ENCODE measurements around the gene NUAK2. TPM values are rescaled to one million over a fixed set of nuclear protein-coding genes. Genes with fewer than 3 reads are reported as not detected.

Gene NUAK2
- polyA plus RNA-seq, 3 donors: 9.1 to 44.9 (median 21.9) TPM

GRCh38 chr1:205350691-205351141 lies 29.2 kb upstream of the NUAK2 start:
- Histone ChIP-seq H3K4me3 (replicated peaks in 1 of 3; ENCODE audit: low read depth in 2 of 3, low read length in 3 of 3) (no peak overlapping the region), H3K4me2 (replicated peaks; ENCODE audit: extremely low read depth, low read length, poor library complexity, severe bottlenecking) (no peak overlapping the region), H4K20me1 (ENCODE audit: insufficient read depth, low read length) (no peaks in the 10 kb centered on the region), H3K4me1 (ENCODE audit: control insufficient read depth in 1 of 2, insufficient read depth in 2 of 2, low read length in 2 of 2) (peaks cover 3 to 4% of the 10 kb centered on the region in 2 donors), H3K27me3 (ENCODE audit: control insufficient read depth in 2 of 2, insufficient read depth in 2 of 2, low read length in 2 of 2) (peaks cover 11 to 16% of the 10 kb centered on the region in 2 donors), H3K79me2 (ENCODE audit: insufficient read depth, low read length) (no peaks in the 10 kb centered on the region), H3K9me3 (replicated peaks in 1 of 2; ENCODE audit: control insufficient read depth in 1 of 2, insufficient read depth in 1 of 2, low read length in 2 of 2) (no peaks in the 10 kb centered on the region), H3K9ac (ENCODE audit: insufficient read depth, low read length, poor library complexity, severe bottlenecking) (no peak overlapping the region), H3K27ac (ENCODE audit: low read depth in 1 of 2, low read length in 2 of 2) (no peak overlapping the region), H2AFZ (ENCODE audit: insufficient read depth, low read depth, low read length, poor library complexity, severe bottlenecking) (no peak overlapping the region), H3K36me3 (replicated peaks in 1 of 2; ENCODE audit: control insufficient read depth in 1 of 2, insufficient read depth in 2 of 2, low read length in 2 of 2) (no peaks in the 10 kb centered on the region)
- Mint-ChIP-seq H3K27me3 (ENCODE audit: low read depth in 3 of 3) (peaks cover 14 to 27% (median 16%) of the 10 kb centered on the region in 3 donors), H3K36me3 (no peaks in the 10 kb centered on the region), H3K9me3 (no peaks in the 10 kb centered on the region), H3K4me1 (peaks cover 14% of the 10 kb centered on the region), H3K27ac (no peak overlapping the region), H3K4me3 (no peak overlapping the region)
- no peak for DNase-seq
- 97% methylated on average over 6 of the region's 8 CpGs for WGBS (ENCODE audit: insufficient coverage)
- TF ChIP-seq, protein P1, sequence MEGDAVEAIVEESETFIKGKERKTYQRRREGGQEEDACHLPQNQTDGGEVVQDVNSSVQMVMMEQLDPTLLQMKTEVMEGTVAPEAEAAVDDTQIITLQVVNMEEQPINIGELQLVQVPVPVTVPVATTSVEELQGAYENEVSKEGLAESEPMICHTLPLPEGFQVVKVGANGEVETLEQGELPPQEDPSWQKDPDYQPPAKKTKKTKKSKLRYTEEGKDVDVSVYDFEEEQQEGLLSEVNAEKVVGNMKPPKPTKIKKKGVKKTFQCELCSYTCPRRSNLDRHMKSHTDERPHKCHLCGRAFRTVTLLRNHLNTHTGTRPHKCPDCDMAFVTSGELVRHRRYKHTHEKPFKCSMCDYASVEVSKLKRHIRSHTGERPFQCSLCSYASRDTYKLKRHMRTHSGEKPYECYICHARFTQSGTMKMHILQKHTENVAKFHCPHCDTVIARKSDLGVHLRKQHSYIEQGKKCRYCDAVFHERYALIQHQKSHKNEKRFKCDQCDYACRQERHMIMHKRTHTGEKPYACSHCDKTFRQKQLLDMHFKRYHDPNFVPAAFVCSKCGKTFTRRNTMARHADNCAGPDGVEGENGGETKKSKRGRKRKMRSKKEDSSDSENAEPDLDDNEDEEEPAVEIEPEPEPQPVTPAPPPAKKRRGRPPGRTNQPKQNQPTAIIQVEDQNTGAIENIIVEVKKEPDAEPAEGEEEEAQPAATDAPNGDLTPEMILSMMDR (IDR thresholded peaks at IDR 0.05): no peak
- intact Hi-C loops (cut with micrococcal nuclease): no loop called here

- intact Hi-C loops (cut with micrococcal nuclease): no loop called here
- Histone ChIP-seq H3K79me2 (ENCODE audit: insufficient read depth, low read length) (no peaks in the 10 kb centered on the region), H3K4me2 (replicated peaks; ENCODE audit: extremely low read depth, low read length, poor library complexity, severe bottlenecking) (no peak overlapping the region), H3K27ac (ENCODE audit: low read depth in 1 of 2, low read length in 2 of 2) (no peak overlapping the region), H3K36me3 (replicated peaks in 1 of 2; ENCODE audit: control insufficient read depth in 1 of 2, insufficient read depth in 2 of 2, low read length in 2 of 2) (no peaks in the 10 kb centered on the region), H3K4me3 (replicated peaks in 1 of 3; ENCODE audit: low read depth in 2 of 3, low read length in 3 of 3) (no peak overlapping the region), H3K27me3 (ENCODE audit: control insufficient read depth in 2 of 2, insufficient read depth in 2 of 2, low read length in 2 of 2) (peaks cover 16 to 21% of the 10 kb centered on the region in 2 donors), H4K20me1 (ENCODE audit: insufficient read depth, low read length) (no peaks in the 10 kb centered on the region), H3K4me1 (ENCODE audit: control insufficient read depth in 1 of 2, insufficient read depth in 2 of 2, low read length in 2 of 2) (peaks cover 3 to 4% of the 10 kb centered on the region in 2 donors), H3K9me3 (replicated peaks in 1 of 2; ENCODE audit: control insufficient read depth in 1 of 2, insufficient read depth in 1 of 2, low read length in 2 of 2) (no peaks in the 10 kb centered on the region), H2AFZ (ENCODE audit: insufficient read depth, low read depth, low read length, poor library complexity, severe bottlenecking) (no peak overlapping the region), H3K9ac (ENCODE audit: insufficient read depth, low read length, poor library complexity, severe bottlenecking) (no peak overlapping the region)
- Mint-ChIP-seq H3K9me3 (peaks cover 0 to 3% (median 0%) of the 10 kb centered on the region in 7 donors), H3K27me3 (ENCODE audit: low read depth in 3 of 3) (peaks cover 20 to 33% (median 22%) of the 10 kb centered on the region in 3 donors), H3K36me3 (no peaks in the 10 kb centered on the region), H3K27ac (no peak overlapping the region), H3K4me3 (no peak overlapping the region), H3K4me1 (peaks cover 14% of the 10 kb centered on the region)
- 100% methylated on average over 1 of the region's 4 CpGs for WGBS (ENCODE audit: insufficient coverage)
- no peak for DNase-seq
- TF ChIP-seq, protein P1 (IDR thresholded peaks at IDR 0.05): no peak
Measured at GRCh38 chr1:205350124-205350523, 28.6 kb upstream of the NUAK2 start.
